Measurements from ENCODE around the gene BMERB1. TPM values are rescaled to one million over a fixed set of nuclear protein-coding genes. Genes with fewer than 3 reads are reported as not detected.

The BMERB1 gene
- total RNA-seq, 1 donor from 2014 or later = 65.9 TPM

- H3K36me3 Mint-ChIP-seq (ENCODE audit: unreplicated experiment) = no peaks in the 10 kb centered on the region
- TF ChIP-seq CTCF (IDR thresholded peaks at IDR 0.05; ENCODE audit: partially characterized antibody, unreplicated experiment) = no peak
- no peaks in the 10 kb centered on the region for H3K4me1 Mint-ChIP-seq (ENCODE audit: low read depth, unreplicated experiment)
- H3K27me3 Mint-ChIP-seq (ENCODE audit: unreplicated experiment) = no peaks in the 10 kb centered on the region
- H3K9me3 Mint-ChIP-seq (ENCODE audit: unreplicated experiment) = no peaks in the 10 kb centered on the region
- no peak overlapping the region for H3K27ac Mint-ChIP-seq (ENCODE audit: unreplicated experiment)
- no peak overlapping the region for H3K4me3 Mint-ChIP-seq (ENCODE audit: unreplicated experiment)
- DNase-seq = no peak
Observed at GRCh38 chr16:15616475-15617165, 182.2 kb downstream of the BMERB1 start.

- Mint-ChIP-seq H3K4me3 (ENCODE audit: unreplicated experiment) (no peak overlapping the region), H3K36me3 (ENCODE audit: unreplicated experiment) (no peaks in the 10 kb centered on the region), H3K27ac (ENCODE audit: unreplicated experiment) (no peak overlapping the region), H3K9me3 (ENCODE audit: unreplicated experiment) (no peaks in the 10 kb centered on the region), H3K4me1 (ENCODE audit: low read depth, unreplicated experiment) (no peaks in the 10 kb centered on the region), H3K27me3 (ENCODE audit: unreplicated experiment) (no peaks in the 10 kb centered on the region)
- no peak for DNase-seq
- no peak for TF ChIP-seq CTCF (IDR thresholded peaks at IDR 0.05; ENCODE audit: partially characterized antibody, unreplicated experiment)
Observed at GRCh38 chr16:15617901-15618300, 183.5 kb downstream of the BMERB1 start.

GRCh38 chr16:15618392-15618791 lies 184.0 kb downstream of the BMERB1 start:
- no peak for TF ChIP-seq CTCF (IDR thresholded peaks at IDR 0.05; ENCODE audit: partially characterized antibody, unreplicated experiment)
- H3K9me3 Mint-ChIP-seq (ENCODE audit: unreplicated experiment) = no peaks in the 10 kb centered on the region
- no peaks in the 10 kb centered on the region for H3K27me3 Mint-ChIP-seq (ENCODE audit: unreplicated experiment)
- no peak overlapping the region for H3K27ac Mint-ChIP-seq (ENCODE audit: unreplicated experiment)
- no peaks in the 10 kb centered on the region for H3K36me3 Mint-ChIP-seq (ENCODE audit: unreplicated experiment)
- no peak for DNase-seq
- H3K4me3 Mint-ChIP-seq (ENCODE audit: unreplicated experiment) = no peak overlapping the region
- no peaks in the 10 kb centered on the region for H3K4me1 Mint-ChIP-seq (ENCODE audit: low read depth, unreplicated experiment)

- no peak for DNase-seq
- no peaks in the 10 kb centered on the region for H3K4me1 Mint-ChIP-seq (ENCODE audit: low read depth, unreplicated experiment)
- no peak overlapping the region for H3K4me3 Mint-ChIP-seq (ENCODE audit: unreplicated experiment)
- TF ChIP-seq CTCF (IDR thresholded peaks at IDR 0.05; ENCODE audit: partially characterized antibody, unreplicated experiment) = no peak
- no peaks in the 10 kb centered on the region for H3K36me3 Mint-ChIP-seq (ENCODE audit: unreplicated experiment)
- no peaks in the 10 kb centered on the region for H3K27me3 Mint-ChIP-seq (ENCODE audit: unreplicated experiment)
- no peaks in the 10 kb centered on the region for H3K9me3 Mint-ChIP-seq (ENCODE audit: unreplicated experiment)
- no peak overlapping the region for H3K27ac Mint-ChIP-seq (ENCODE audit: unreplicated experiment)
Observed at GRCh38 chr16:15620611-15621195, 186.3 kb downstream of the BMERB1 start.

- no peak for DNase-seq
- H3K9me3 Mint-ChIP-seq (ENCODE audit: unreplicated experiment) = no peaks in the 10 kb centered on the region
- H3K27me3 Mint-ChIP-seq (ENCODE audit: unreplicated experiment) = no peaks in the 10 kb centered on the region
- H3K4me1 Mint-ChIP-seq (ENCODE audit: low read depth, unreplicated experiment) = no peaks in the 10 kb centered on the region
- H3K36me3 Mint-ChIP-seq (ENCODE audit: unreplicated experiment) = no peaks in the 10 kb centered on the region
- TF ChIP-seq CTCF (IDR thresholded peaks at IDR 0.05; ENCODE audit: partially characterized antibody, unreplicated experiment) = no peak
- no peak overlapping the region for H3K27ac Mint-ChIP-seq (ENCODE audit: unreplicated experiment)
- H3K4me3 Mint-ChIP-seq (ENCODE audit: unreplicated experiment) = no peak overlapping the region
Observed at GRCh38 chr16:15621456-15621855, 187.1 kb downstream of the BMERB1 start.

All from glutamatergic neuron (in vitro differentiated cells).